ENCODE measurements around the gene CADM1. TPM values are rescaled to one million over a fixed set of nuclear protein-coding genes. Genes with fewer than 3 reads are reported as not detected.

Gene CADM1
- total RNA-seq, 1 experiment from 2014 or later = 1.1 TPM

DNA sequence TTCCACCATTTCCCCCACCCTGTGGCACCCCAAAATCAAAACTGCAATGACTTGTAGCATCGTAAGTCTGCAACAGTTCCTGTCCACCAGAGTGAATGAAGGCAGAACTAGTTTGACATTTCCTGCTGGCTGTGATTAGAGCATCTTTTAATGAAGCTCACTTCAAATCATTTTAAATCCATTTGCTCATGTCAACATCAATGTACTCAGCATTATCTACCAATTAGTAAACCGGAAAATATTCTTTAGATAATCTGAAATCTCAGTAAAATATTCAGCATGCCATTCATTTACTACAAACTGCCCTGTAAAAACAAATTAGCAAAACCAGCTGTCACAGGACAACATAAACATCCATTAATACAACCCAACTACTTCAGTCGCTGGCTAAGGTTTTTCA is 38.1 kb downstream of the CADM1 start:
- ChIA-PET POLR2A (ENCODE audit: unreplicated experiment) (no interaction called here), CTCF (no interaction called here)
- TF ChIP-seq EZH2phosphoT487 (IDR thresholded peaks at IDR 0.05; ENCODE audit: borderline replicate concordance, low read length) (no peak), EZH2 (IDR thresholded peaks at IDR 0.05; ENCODE audit: low read length, unreplicated experiment) (no peak)
- Histone ChIP-seq H2AFZ (ENCODE audit: low read length) (no peak overlapping the region), H3K27me3 (ENCODE audit: low read length) (no peaks in the 10 kb centered on the region), H3K36me3 (ENCODE audit: low read depth, low read length) (no peaks in the 10 kb centered on the region), H3K4me3 (ENCODE audit: low read length) (no peak overlapping the region), H3K9me3 (ENCODE audit: low read length) (peaks cover 33% of the 10 kb centered on the region), H3F3A (ENCODE audit: low read length, unreplicated experiment) (no peaks in the 10 kb centered on the region), H3K4me2 (ENCODE audit: low read length) (no peak overlapping the region), H3K9me2 (replicated peaks; ENCODE audit: low read length) (no peaks in the 10 kb centered on the region), H4K20me1 (ENCODE audit: low read length) (no peaks in the 10 kb centered on the region), H3K9ac (ENCODE audit: low read length) (no peak overlapping the region), H3K79me2 (ENCODE audit: low read length) (no peaks in the 10 kb centered on the region), H3K4me1 (ENCODE audit: insufficient read depth, low read length) (no peaks in the 10 kb centered on the region), H3K27ac (ENCODE audit: low read length) (no peak overlapping the region)
- BruUV-seq (replicated peaks) = no TSS peak
- ATAC-seq (no peak), DNase-seq (no peak)
- intact Hi-C loops (cut with micrococcal nuclease) = no loop called here

DNA sequence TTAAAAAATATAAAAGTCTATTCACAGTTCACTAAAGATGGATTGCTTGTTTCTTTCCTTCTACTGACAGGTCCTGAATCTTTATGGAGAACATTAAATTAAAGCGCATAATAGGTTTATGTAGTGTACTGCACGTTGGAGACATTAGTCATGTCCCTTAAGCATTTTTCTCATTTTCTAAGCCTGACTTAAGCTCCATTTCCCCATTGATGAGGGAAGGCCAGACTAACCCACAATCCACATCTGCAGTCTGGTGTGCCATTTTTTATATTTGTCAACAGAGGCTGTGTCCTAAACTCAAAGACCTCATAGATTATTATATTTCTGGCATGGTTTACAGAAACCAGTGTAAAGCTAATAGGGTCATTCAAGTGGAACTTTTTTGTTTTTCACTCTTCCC is 39.9 kb downstream of the CADM1 start:
- intact Hi-C loops (cut with micrococcal nuclease) = no loop called here
- Histone ChIP-seq H3K27ac (ENCODE audit: low read length) (no peak overlapping the region), H3K79me2 (ENCODE audit: low read length) (no peaks in the 10 kb centered on the region), H3K9me2 (replicated peaks; ENCODE audit: low read length) (no peaks in the 10 kb centered on the region), H4K20me1 (ENCODE audit: low read length) (no peaks in the 10 kb centered on the region), H3K4me3 (ENCODE audit: low read length) (no peak overlapping the region), H3K36me3 (ENCODE audit: low read depth, low read length) (no peaks in the 10 kb centered on the region), H2AFZ (ENCODE audit: low read length) (no peak overlapping the region), H3K27me3 (ENCODE audit: low read length) (no peaks in the 10 kb centered on the region), H3F3A (ENCODE audit: low read length, unreplicated experiment) (no peaks in the 10 kb centered on the region), H3K9me3 (ENCODE audit: low read length) (peaks cover 40% of the 10 kb centered on the region), H3K9ac (ENCODE audit: low read length) (no peak overlapping the region), H3K4me2 (ENCODE audit: low read length) (no peak overlapping the region), H3K4me1 (ENCODE audit: insufficient read depth, low read length) (no peaks in the 10 kb centered on the region)
- ChIA-PET CTCF (no interaction called here), POLR2A (ENCODE audit: unreplicated experiment) (no interaction called here)
- BruUV-seq (replicated peaks) = no TSS peak
- DNase-seq = no peak
- ATAC-seq = no peak
- no peak for TF ChIP-seq EZH2 (IDR thresholded peaks at IDR 0.05; ENCODE audit: low read length, unreplicated experiment)
- TF ChIP-seq, protein P1, sequence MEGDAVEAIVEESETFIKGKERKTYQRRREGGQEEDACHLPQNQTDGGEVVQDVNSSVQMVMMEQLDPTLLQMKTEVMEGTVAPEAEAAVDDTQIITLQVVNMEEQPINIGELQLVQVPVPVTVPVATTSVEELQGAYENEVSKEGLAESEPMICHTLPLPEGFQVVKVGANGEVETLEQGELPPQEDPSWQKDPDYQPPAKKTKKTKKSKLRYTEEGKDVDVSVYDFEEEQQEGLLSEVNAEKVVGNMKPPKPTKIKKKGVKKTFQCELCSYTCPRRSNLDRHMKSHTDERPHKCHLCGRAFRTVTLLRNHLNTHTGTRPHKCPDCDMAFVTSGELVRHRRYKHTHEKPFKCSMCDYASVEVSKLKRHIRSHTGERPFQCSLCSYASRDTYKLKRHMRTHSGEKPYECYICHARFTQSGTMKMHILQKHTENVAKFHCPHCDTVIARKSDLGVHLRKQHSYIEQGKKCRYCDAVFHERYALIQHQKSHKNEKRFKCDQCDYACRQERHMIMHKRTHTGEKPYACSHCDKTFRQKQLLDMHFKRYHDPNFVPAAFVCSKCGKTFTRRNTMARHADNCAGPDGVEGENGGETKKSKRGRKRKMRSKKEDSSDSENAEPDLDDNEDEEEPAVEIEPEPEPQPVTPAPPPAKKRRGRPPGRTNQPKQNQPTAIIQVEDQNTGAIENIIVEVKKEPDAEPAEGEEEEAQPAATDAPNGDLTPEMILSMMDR (conservative IDR thresholded peaks at IDR 0.05; ENCODE audit: low read depth, low read length) = no peak
- TF ChIP-seq EZH2phosphoT487 (IDR thresholded peaks at IDR 0.05; ENCODE audit: borderline replicate concordance, low read length) = no peak

DNA sequence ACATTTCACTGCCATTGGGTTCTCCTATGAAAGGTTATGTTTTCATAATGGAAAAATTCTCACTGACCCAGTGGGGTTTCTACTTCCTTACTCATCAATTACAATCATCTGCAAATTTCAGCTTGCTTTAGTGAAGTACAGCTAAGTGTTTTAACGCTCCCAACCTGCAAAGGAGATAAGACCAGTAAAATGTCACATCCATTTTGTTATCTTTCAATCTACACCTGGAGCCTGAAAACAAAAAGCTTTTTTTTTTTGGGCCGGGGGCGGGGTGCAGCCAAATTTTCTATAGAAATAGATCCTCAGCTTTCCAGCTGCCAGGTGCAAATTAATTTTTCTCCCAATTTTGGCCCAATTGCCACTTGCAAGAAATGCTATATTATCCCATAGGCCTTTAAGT is 40.6 kb downstream of the CADM1 start:
- Histone ChIP-seq H3K9me2 (replicated peaks; ENCODE audit: low read length) (no peaks in the 10 kb centered on the region), H3K27ac (ENCODE audit: low read length) (no peak overlapping the region), H3K27me3 (ENCODE audit: low read length) (no peaks in the 10 kb centered on the region), H3K4me2 (ENCODE audit: low read length) (no peak overlapping the region), H2AFZ (ENCODE audit: low read length) (no peak overlapping the region), H3K9me3 (ENCODE audit: low read length) (peaks cover 40% of the 10 kb centered on the region), H3K4me1 (ENCODE audit: insufficient read depth, low read length) (no peaks in the 10 kb centered on the region), H3F3A (ENCODE audit: low read length, unreplicated experiment) (no peaks in the 10 kb centered on the region), H3K79me2 (ENCODE audit: low read length) (no peaks in the 10 kb centered on the region), H4K20me1 (ENCODE audit: low read length) (no peaks in the 10 kb centered on the region), H3K36me3 (ENCODE audit: low read depth, low read length) (no peaks in the 10 kb centered on the region), H3K9ac (ENCODE audit: low read length) (no peak overlapping the region), H3K4me3 (ENCODE audit: low read length) (no peak overlapping the region)
- POLR2A ChIA-PET (ENCODE audit: unreplicated experiment) = no interaction called here
- TF ChIP-seq, protein P1 (conservative IDR thresholded peaks at IDR 0.05; ENCODE audit: low read depth, low read length) = no peak
- TF ChIP-seq EZH2phosphoT487 (IDR thresholded peaks at IDR 0.05; ENCODE audit: borderline replicate concordance, low read length) = no peak
- no peak for TF ChIP-seq EZH2 (IDR thresholded peaks at IDR 0.05; ENCODE audit: low read length, unreplicated experiment)
- CTCF ChIA-PET = no interaction called here
- intact Hi-C loops (cut with micrococcal nuclease) = no loop called here
- ATAC-seq = no peak
- no peak for DNase-seq
- BruUV-seq (replicated peaks) = no TSS peak
